IMR-90 (cell line): ENCODE data around the gene ETS1. TPM values are rescaled to one million over a fixed set of nuclear protein-coding genes. Genes with fewer than 3 reads are reported as not detected.

ENCODE experiments used
- ATAC-seq: fragments of 200-7000 bp; cut with Tn5 transposase; 2 replicates; pipeline ENCODE4 v1.9.1; 2020; ENCODE audit warnings: low read depth, mild to moderate bottlenecking, moderate library complexity
- BruUV-seq: library from RNA; stranded (reverse); fragments of 400-500 nt; replicated peaks from 2 replicates; lab custom pipeline; 2021; lab: Mats Ljungman, UMichigan
- CTCF ChIA-PET: fragments of 300-600 bp; formaldehyde crosslinking; extraction: SDS; loops from one replicate; lab custom pipeline; 2021; ENCODE audit warnings: antibody characterized with exemption; lab: Yijun Ruan, JAX
- POLR2A ChIA-PET: fragments of 300-600 bp; sonication (Branson Sonifier 250); formaldehyde crosslinking; loops from one replicate; lab custom pipeline; 2022; ENCODE audit warnings: antibody characterized with exemption; ENCODE audit not compliant: unreplicated experiment; lab: Charles Lee
- DNase-seq: peaks from one replicate; pipeline ENCODE4 v3.0.0; 2013
- H2AFZ ChIP-seq: replicated peaks from 2 replicates; pipeline ENCODE3; 2013; ENCODE audit warnings: low read length, mild to moderate bottlenecking; ENCODE audit not compliant: poor library complexity
- H2AK5ac ChIP-seq: 2 replicates; pipeline ENCODE4 v1.6.1; 2013; ENCODE audit warnings: low read depth, low read length, inconsistent platforms
- H2AK9ac ChIP-seq: replicated peaks from 2 replicates; pipeline ENCODE3; 2013; ENCODE audit warnings: mild to moderate bottlenecking, low read depth, low read length, moderate library complexity; ENCODE audit not compliant: poor library complexity
- H2BK120ac ChIP-seq: 2 replicates; pipeline ENCODE4 v1.6.1; 2013; ENCODE audit warnings: low read depth, low read length, inconsistent platforms
- H2BK15ac ChIP-seq: 3 replicates; pipeline ENCODE4 v1.6.1; 2013; ENCODE audit warnings: low read depth, low read length, inconsistent platforms
- H2BK20ac ChIP-seq: 2 replicates; pipeline ENCODE4 v1.6.1; 2013; ENCODE audit warnings: low read depth, mild to moderate bottlenecking, inconsistent platforms, low read length, moderate library complexity
- H2BK5ac ChIP-seq: 2 replicates; pipeline ENCODE4 v1.6.1; 2013; ENCODE audit warnings: mild to moderate bottlenecking, low read depth, low read length, inconsistent platforms; ENCODE audit not compliant: poor library complexity, severe bottlenecking
- H3K14ac ChIP-seq: replicated peaks from 2 replicates; pipeline ENCODE4 v1.6.1; 2013; ENCODE audit warnings: low read depth, low read length, inconsistent platforms
- H3K18ac ChIP-seq: 2 replicates; pipeline ENCODE4 v1.6.1; 2013; ENCODE audit warnings: low read depth, low read length, control low read depth
- H3K23ac ChIP-seq: 2 replicates; pipeline ENCODE4 v1.6.1; 2013; ENCODE audit warnings: low read depth, low read length, inconsistent platforms
- H3K27ac ChIP-seq: 2 replicates; pipeline ENCODE4 v1.5.1; 2013; ENCODE audit warnings: mild to moderate bottlenecking, control low read depth, low read length; ENCODE audit not compliant: insufficient read depth
- H3K27me3 ChIP-seq: 2 replicates; pipeline ENCODE4 v1.6.1; 2013; ENCODE audit warnings: low read length; ENCODE audit not compliant: control insufficient read depth, insufficient read depth
- H3K36me3 ChIP-seq: 2 replicates; pipeline ENCODE4 v1.6.1; 2013; ENCODE audit warnings: low read length, mixed read lengths; ENCODE audit not compliant: control insufficient read depth, insufficient read depth
- H3K4ac ChIP-seq: 2 replicates; pipeline ENCODE4 v1.6.1; 2013; ENCODE audit warnings: low read depth, low read length, inconsistent platforms
- H3K4me1 ChIP-seq: 2 replicates; pipeline ENCODE4 v1.6.1; 2013; ENCODE audit warnings: low read length, mixed read lengths; ENCODE audit not compliant: control insufficient read depth, insufficient read depth
- H3K4me2 ChIP-seq: 2 replicates; pipeline ENCODE4 v1.6.1; 2013; ENCODE audit warnings: low read depth, mild to moderate bottlenecking, control low read depth, low read length, moderate library complexity
- H3K4me3 ChIP-seq: 2 replicates; pipeline ENCODE4 v1.5.1; 2013; ENCODE audit warnings: low read depth, mild to moderate bottlenecking, control low read depth, low read length, moderate library complexity; ENCODE audit not compliant: insufficient read depth
- H3K56ac ChIP-seq: 2 replicates; pipeline ENCODE4 v1.6.1; 2013; ENCODE audit warnings: low read length, inconsistent platforms; ENCODE audit not compliant: insufficient read depth; ENCODE audit errors: extremely low read depth
- H3K79me1 ChIP-seq, 2 experiments: 2 replicates each; pipeline ENCODE4 v1.6.1; 2013; ENCODE audit warnings: low read length in 2 of 2, inconsistent platforms in 1 of 2, low read depth in 1 of 2
- H3K9ac ChIP-seq: 2 replicates; pipeline ENCODE4 v1.6.1; 2013; ENCODE audit warnings: low read depth, low read length, control low read depth
- H3K9me1 ChIP-seq: 2 replicates; pipeline ENCODE4 v1.6.1; 2013; ENCODE audit warnings: low read length, inconsistent platforms; ENCODE audit not compliant: insufficient read depth
- H3K9me3 ChIP-seq: 2 replicates; pipeline ENCODE4 v1.6.1; 2013; ENCODE audit warnings: low read length; ENCODE audit not compliant: control insufficient read depth, insufficient read depth
- H4K20me1 ChIP-seq: 2 replicates; pipeline ENCODE4 v1.6.1; 2013; ENCODE audit warnings: low read length, inconsistent platforms; ENCODE audit not compliant: insufficient read depth
- H4K5ac ChIP-seq: 2 replicates; pipeline ENCODE4 v1.6.1; 2013; ENCODE audit warnings: mild to moderate bottlenecking, low read depth, low read length, control low read depth
- H4K8ac ChIP-seq, 2 experiments: 2 replicates each; pipeline ENCODE4 v1.6.1; 2013; ENCODE audit warnings: low read depth in 2 of 2, low read length in 2 of 2, control low read depth in 1 of 2, inconsistent platforms in 1 of 2
- H4K91ac ChIP-seq: 2 replicates; pipeline ENCODE4 v1.6.1; 2013; ENCODE audit warnings: low read depth, low read length, inconsistent platforms; ENCODE audit not compliant: insufficient read depth
- BHLHE40 ChIP-seq: fragments of 150-350 bp; IDR thresholded peaks from 2 replicates; pipeline ENCODE4 v1.6.1; 2016; ENCODE audit warnings: mild to moderate bottlenecking, low read depth, low read length
- CEBPB ChIP-seq: IDR thresholded peaks from 2 replicates; pipeline ENCODE4 v1.6.1; 2012; ENCODE audit warnings: low read depth, low read length, improper control_type of control experiment
- CHD1 ChIP-seq: IDR thresholded peaks from 2 replicates; pipeline ENCODE4 v1.6.1; 2012; ENCODE audit warnings: low read depth, low read length, improper control_type of control experiment
- FOS ChIP-seq: fragments of 150-350 bp; IDR thresholded peaks from 2 replicates; pipeline ENCODE4 v1.6.1; 2016; ENCODE audit warnings: low read depth, low read length
- MAFK ChIP-seq: IDR thresholded peaks from 2 replicates; pipeline ENCODE4 v1.6.1; 2012; ENCODE audit warnings: low read depth, low read length, improper control_type of control experiment
- MAZ ChIP-seq: IDR thresholded peaks from 2 replicates; pipeline ENCODE4 v1.6.1; 2012; ENCODE audit warnings: low read depth, mild to moderate bottlenecking, low read length, improper control_type of control experiment, moderate library complexity, borderline replicate concordance
- NFE2L2 ChIP-seq: fragments of 150-350 bp; IDR thresholded peaks from 2 replicates; pipeline ENCODE4 v1.6.1; 2016; ENCODE audit warnings: low read depth, mild to moderate bottlenecking, low read length
- RAD21 ChIP-seq: IDR thresholded peaks from 2 replicates; pipeline ENCODE4 v1.6.1; 2012; ENCODE audit warnings: low read length, improper control_type of control experiment
- RCOR1 ChIP-seq: IDR thresholded peaks from 2 replicates; pipeline ENCODE4 v1.6.1; 2012; ENCODE audit warnings: mild to moderate bottlenecking, low read length, improper control_type of control experiment; ENCODE audit not compliant: insufficient replicate concordance
- RFX5 ChIP-seq: IDR thresholded peaks from 2 replicates; pipeline ENCODE4 v1.8.0; 2012; ENCODE audit warnings: low read depth, mild to moderate bottlenecking, low read length, moderate library complexity
- SMC3 ChIP-seq: fragments of 150-350 bp; IDR thresholded peaks from 2 replicates; pipeline ENCODE4 v1.6.1; 2016; ENCODE audit warnings: low read depth, mild to moderate bottlenecking, antibody characterized with exemption, low read length, moderate library complexity
- WGBS, 2 experiments: methylation state at CpG; one replicate each; pipeline versions ENCODE4 v1.1.5 to v1.1.7; 2013; ENCODE audit warnings: missing lambda C conversion rate in 2 of 2; ENCODE audit not compliant: insufficient read length in 1 of 2; ENCODE audit errors: extremely low coverage in 2 of 2; 5-methylcytosine and 5-hydroxymethylcytosine counted together
- dilution Hi-C: fragments of 300-500 bp; cut with HindIII; formaldehyde crosslinking; loops from one replicate; pipeline ENCODE4 v1.14.3; 2018; ENCODE audit warnings: low sequenced_read_pairs; ENCODE audit not compliant: unreplicated experiment
- in situ Hi-C: fragments of 300-500 bp; cut with MboI; formaldehyde crosslinking; loops from 3 replicates; pipeline ENCODE4 v1.14.3; 2019; ENCODE audit warnings: low sequenced_read_pairs, inconsistent platforms, mixed read lengths
- intact Hi-C: fragments of 100-400 bp; cut with micrococcal nuclease; formaldehyde crosslinking; loops from 2 replicates; pipeline ENCODE4 v1.10.0; 2022
- polyA plus RNA-seq, 3 experiments: library from polyadenylated mRNA; depleted of rRNA; stranded (reverse); fragments of >200 nt; gene quantifications; 2 replicates each; pipeline ENCODE4 v1.2.3, GENCODE V29; 2012; ENCODE audit warnings: low replicate concordance in 1 of 3
- total RNA-seq: library from RNA; depleted of rRNA; stranded (reverse); fragments of >200 nt; gene quantifications from 2 replicates; pipeline ENCODE4 v1.2.3, GENCODE V29; 2012
- TF ChIP-seq, protein P1 (sequence below): fragments of 150-350 bp; IDR thresholded peaks from 2 replicates; pipeline ENCODE4 v1.6.1; 2016; ENCODE audit warnings: low read depth, mild to moderate bottlenecking, low read length, moderate library complexity, borderline replicate concordance
- TF ChIP-seq, protein P2 (sequence below): fragments of 150-350 bp; IDR thresholded peaks from 2 replicates; pipeline ENCODE4 v1.6.1; 2017; ENCODE audit warnings: mild to moderate bottlenecking, antibody characterized with exemption, low read length, low read depth
- TF ChIP-seq, protein P3 (sequence below): conservative IDR thresholded peaks from 2 replicates; pipeline ENCODE4 v1.5.1; 2012; ENCODE audit warnings: mild to moderate bottlenecking, low read depth, low read length, improper control_type of control experiment

The ETS1 gene
- total and polyA plus RNA-seq, 2 of the 4 experiments (the other 2 are of a cell fraction): 41.2 to 56.3 TPM

DNA sequence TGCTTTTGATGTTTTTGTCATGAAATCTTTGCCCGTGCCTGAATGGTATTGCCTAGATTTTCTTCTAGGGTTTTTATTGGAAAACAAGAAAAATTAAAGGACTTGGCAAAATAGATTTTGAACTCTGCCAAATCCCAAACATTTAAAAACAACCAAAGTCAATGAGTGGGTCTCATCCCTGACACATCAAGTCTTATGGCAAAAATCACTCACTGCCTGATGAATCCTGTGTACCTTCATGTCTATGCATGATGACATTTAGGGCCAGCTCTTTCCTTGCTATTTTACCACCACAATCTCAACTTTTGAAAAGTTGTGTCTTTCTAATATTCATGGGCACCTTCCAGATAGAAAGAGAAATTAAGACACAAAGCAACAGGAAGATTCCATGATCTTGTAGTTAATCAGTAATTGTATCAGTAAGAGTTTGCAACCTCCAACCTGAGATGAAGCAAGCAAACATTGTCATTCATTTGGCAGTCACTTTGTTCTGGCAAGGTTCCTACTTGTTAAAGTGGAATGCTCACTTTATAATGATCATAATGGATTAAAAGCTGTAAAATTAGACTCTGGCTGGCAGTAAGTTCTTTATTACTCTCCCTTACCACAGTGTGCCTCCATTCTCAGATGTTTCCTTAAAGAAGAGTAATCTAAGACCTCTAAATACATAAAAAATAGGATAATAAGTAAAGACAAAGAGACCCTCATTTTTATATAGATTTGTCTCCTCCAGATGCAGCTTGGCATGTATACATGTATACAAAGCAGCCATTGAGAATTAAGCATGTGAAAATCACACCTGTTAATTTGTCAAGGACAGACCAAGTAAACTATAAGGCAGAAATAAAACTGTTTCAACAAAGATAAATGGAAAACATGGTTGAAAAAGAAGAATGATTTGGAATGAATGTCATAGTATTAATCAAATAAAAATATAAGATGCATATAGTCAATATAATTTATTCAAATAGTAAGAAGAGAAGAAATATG, 51.6 kb downstream of the ETS1 start:
- Histone ChIP-seq H3K56ac (no peak overlapping the region), H3K9me3 (no peaks in the 10 kb centered on the region), H3K18ac (no peak overlapping the region), H4K8ac (no peak overlapping the region), H3K4me3 (no peak overlapping the region), H2AK9ac (no peak overlapping the region), H4K5ac (no peak overlapping the region), H3K9me1 (no peaks in the 10 kb centered on the region), H3K79me1 (no peaks in the 10 kb centered on the region), H2BK5ac (no peak overlapping the region), H2AK5ac (no peak overlapping the region), H3K27me3 (peaks cover 4% of the 10 kb centered on the region; the same call in 1 of the 2 replicates), H3K4me1 (no peaks in the 10 kb centered on the region), H2AFZ (no peak overlapping the region), H3K4me2 (no peak overlapping the region), H3K14ac (no peak overlapping the region), H4K91ac (no peak overlapping the region), H3K36me3 (no peaks in the 10 kb centered on the region), H2BK120ac (no peak overlapping the region), H3K23ac (no peak overlapping the region), H3K9ac (no peak overlapping the region), H2BK20ac (no peak overlapping the region), H2BK15ac (no peak overlapping the region), H3K4ac (no peak overlapping the region), H4K20me1 (no peaks in the 10 kb centered on the region), H3K27ac (no peak overlapping the region)
- TF ChIP-seq CEBPB: no peak
- no peak for TF ChIP-seq NFE2L2
- TF ChIP-seq RAD21: no peak
- no peak for TF ChIP-seq MAFK
- no peak for TF ChIP-seq MAZ
- TF ChIP-seq RFX5: no peak
- TF ChIP-seq, protein P1, sequence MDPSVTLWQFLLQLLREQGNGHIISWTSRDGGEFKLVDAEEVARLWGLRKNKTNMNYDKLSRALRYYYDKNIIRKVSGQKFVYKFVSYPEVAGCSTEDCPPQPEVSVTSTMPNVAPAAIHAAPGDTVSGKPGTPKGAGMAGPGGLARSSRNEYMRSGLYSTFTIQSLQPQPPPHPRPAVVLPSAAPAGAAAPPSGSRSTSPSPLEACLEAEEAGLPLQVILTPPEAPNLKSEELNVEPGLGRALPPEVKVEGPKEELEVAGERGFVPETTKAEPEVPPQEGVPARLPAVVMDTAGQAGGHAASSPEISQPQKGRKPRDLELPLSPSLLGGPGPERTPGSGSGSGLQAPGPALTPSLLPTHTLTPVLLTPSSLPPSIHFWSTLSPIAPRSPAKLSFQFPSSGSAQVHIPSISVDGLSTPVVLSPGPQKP: no peak
- TF ChIP-seq FOS: no peak
- TF ChIP-seq, protein P2, sequence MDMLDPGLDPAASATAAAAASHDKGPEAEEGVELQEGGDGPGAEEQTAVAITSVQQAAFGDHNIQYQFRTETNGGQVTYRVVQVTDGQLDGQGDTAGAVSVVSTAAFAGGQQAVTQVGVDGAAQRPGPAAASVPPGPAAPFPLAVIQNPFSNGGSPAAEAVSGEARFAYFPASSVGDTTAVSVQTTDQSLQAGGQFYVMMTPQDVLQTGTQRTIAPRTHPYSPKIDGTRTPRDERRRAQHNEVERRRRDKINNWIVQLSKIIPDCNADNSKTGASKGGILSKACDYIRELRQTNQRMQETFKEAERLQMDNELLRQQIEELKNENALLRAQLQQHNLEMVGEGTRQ: no peak
- TF ChIP-seq SMC3: no peak
- no peak for TF ChIP-seq CHD1
- TF ChIP-seq, protein P3, sequence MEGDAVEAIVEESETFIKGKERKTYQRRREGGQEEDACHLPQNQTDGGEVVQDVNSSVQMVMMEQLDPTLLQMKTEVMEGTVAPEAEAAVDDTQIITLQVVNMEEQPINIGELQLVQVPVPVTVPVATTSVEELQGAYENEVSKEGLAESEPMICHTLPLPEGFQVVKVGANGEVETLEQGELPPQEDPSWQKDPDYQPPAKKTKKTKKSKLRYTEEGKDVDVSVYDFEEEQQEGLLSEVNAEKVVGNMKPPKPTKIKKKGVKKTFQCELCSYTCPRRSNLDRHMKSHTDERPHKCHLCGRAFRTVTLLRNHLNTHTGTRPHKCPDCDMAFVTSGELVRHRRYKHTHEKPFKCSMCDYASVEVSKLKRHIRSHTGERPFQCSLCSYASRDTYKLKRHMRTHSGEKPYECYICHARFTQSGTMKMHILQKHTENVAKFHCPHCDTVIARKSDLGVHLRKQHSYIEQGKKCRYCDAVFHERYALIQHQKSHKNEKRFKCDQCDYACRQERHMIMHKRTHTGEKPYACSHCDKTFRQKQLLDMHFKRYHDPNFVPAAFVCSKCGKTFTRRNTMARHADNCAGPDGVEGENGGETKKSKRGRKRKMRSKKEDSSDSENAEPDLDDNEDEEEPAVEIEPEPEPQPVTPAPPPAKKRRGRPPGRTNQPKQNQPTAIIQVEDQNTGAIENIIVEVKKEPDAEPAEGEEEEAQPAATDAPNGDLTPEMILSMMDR: no peak
- TF ChIP-seq BHLHE40: no peak
- no peak for TF ChIP-seq RCOR1
- intact Hi-C loops: no loop called here
- in situ Hi-C loops: no loop called here
- ATAC-seq: no peak
- no peak for DNase-seq
- ChIA-PET CTCF (no interaction called here), POLR2A (no interaction called here)
- no TSS peak for BruUV-seq
- dilution Hi-C loops: no loop called here
- WGBS, 2 experiments: no CpG with 5 or more reads among the region's 1 CpG
